NCI-H345 (cell line): ENCODE results near the gene MALAT1.

Experiments
- DNase-seq: peaks from one replicate; lab custom pipeline; 2025; lab: John Stamatoyannopoulos, UW

The MALAT1 gene

DNA sequence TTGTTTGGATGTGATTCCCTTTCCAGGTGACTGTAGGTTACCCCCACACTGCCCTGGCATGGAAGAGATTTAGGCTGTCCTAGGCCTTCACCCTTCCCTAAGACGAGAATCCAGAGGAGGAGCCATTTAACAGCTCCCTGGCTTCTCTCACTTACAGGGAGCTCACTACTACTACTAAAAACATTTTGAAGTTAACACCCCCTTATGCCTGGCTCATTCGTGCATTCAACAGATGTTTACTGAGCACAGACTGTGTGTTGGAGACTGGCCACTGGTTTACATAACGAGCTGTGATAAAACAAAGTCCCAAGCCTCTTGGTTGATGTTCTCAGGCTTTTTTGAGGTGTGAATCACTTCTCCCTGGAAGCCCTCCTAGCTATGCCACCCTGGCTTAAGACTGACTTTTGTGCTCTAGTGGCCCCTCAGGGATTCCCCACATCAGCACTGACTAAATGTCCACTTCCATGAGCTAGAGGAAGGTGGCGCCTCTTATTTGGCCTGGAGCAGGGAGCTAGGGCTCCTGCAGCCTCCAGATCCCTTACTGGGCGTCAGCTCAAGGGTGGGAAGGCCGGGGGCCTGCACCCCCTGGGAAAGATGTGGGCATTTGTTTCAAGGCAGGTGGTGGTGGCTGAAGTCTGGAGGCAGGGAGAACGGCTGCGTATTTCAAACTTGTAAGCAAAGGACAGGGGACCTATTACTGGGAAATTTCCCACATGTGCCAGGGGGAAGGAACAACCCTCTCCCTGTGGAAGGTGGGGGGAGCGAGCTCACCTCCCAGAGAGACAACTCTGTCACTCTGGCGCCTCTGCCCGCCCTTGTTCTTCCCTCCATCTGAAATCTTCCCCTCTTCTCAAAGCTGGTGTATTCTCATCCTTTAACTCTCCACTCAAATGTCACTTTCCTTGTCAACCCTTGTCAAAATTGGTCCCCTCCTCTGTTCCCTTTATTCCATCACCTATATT, 19.4 kb upstream of the MALAT1 start:
- no peak for DNase-seq

DNA sequence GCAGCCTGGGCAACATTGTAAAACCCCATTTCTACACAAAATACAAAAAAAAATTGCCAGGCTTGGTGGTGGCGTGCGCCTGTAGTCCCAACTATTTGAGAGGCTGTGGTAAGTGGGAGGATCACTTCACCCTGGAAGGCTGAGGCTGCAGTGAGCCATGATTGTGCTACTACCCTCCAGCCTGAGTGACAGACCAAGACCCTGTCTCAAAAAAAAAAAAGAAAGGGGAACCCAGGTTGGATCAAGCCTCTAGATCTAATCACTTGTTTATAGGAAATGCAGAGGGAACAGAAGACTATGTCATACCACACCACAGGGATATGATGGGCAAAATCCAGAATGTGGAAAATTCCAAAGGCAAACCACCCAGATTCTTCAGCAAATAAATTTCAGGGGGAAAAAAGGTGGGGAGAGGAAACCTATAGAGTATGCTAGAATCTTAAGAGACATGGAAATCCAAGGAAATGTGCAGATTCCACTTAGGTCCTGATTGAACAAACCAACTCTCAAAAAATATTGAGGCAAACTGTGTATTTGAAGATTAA, 16.5 kb upstream of the MALAT1 start:
- DNase-seq: no peak

DNA sequence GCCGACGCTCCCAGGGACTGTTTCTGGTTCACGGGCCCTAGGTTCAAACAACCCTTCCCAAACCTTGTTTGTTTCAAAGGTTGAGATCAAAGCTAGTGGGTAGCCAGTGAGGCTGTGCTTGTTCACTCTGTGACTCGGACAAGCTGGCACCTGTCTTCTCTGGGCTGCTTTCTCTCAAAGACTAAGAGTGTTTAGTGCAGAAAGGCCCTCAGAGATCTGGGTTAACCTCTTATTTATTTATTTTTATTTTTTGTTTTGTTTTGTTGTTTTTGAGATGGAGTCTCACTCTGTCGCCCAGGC, 13.0 kb upstream of the MALAT1 start:
- DNase-seq: no peak

DNA sequence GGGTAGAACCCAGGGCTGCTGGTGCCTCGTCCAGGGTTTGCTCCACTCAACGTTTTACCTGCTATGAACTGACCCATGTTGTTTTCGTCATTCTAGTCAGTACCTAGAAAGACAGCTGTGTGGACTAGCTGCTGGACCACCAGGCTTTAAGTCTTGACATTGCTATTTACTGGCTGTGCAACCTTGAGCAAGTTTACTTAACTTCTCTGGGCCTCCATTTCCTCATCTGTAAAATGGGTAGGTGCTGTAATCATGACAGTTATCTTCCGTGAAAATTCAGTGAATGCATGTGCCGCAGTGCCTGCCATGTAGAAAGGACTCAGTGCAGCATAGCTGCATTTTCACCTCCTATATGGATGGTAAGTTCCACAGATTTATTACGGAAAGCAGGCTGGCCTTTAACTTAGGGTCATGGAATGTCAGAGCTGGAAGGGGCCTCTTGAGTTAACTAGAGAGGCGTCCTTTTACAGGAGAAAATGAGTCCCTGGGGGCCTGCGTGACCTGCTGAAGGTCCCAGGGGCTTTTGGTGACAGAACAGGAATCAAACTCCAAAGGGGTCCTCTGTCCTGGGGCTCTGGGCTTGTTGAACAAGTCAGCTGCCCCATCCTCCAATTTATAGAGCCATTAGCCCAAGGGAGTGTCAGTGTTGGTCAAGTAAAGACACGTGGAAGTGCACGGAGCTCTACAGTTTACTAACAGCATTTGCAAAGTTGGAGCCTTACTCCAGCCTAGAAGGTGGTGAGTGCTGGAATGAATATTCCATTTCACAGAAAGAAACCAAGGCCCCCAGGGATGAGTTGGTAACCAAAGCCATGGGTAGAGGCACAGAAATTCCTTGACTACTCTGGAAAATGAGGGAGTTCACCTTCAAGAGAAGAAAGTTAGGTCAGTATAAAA, 12.0 kb upstream of the MALAT1 start:
- no peak for DNase-seq

DNA sequence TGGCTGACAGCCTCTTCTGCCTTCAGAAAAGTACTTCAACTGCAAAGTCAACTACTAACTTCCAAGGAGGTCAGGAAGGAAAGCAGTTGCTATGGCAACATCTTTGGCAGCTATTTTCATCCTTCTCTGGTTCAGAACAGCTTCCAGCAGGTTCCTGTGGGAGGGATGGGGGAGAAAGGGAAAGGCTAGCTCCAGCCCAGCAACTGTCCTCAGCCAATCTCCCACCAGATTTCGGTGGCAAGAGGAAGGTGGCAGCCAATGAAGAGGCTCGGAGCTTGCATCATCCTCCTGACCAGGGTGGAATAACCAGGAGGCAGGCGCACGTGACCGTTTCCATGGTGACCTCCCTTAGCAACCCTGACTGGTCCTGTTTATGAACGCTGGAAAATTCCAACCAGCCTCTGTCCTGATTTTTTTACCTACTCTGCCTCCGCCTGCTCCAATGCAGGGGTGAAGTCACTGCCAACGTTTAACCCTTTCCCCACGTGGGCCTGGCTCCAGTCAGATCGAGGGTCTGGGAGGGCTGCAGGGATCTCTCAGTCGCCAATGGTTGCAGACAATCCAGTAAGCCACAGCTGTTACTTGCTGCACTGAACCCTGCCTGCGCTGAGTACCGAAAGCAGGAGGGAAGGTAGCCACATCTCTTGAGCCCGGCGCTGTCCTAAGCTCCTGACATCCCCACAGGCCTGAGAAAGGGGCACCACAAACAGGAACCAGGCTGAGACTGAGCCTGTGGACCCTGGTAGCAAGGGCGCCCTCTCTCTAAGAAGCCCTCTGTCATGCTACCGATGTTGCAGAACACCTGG, 11.2 kb upstream of the MALAT1 start:
- DNase-seq: peak; percentile 99

DNA sequence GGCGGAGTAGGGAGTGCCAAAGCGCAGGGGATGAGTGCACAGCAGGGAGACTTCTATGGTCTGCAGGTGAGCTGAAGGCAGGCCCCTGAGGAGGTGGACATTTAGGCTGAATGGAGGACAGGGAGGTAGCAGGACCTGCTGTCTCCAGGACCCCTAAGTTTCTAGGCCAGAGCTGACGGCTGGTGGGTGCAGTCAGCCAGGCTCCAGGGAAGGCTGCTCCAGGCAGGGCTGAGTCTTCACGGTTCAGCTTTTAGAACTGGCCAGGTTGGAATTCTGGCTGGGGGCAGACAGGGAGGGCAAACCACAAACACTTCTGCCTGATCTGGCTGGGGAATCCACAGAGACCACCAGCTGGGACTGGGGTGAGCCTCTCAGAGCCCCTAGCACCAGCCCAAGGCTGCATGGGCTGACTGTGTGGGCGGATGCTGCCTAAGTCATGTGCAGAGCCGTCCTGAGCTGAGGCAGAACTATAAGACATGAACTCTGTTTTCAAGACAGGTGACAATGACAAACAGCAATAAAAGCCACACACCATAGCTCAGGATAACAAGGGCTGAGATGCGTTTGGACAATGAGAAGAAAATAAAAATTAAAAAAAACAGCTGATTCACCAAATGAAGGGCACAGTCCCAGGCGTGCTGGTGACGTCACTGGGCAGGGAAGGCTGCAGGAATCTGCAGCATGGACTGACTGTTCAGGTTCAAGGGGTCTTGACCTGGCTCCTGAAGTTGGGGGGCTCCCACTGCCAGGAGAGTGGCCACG, 10.4 kb upstream of the MALAT1 start:
- DNase-seq: peak; percentile 67

DNA sequence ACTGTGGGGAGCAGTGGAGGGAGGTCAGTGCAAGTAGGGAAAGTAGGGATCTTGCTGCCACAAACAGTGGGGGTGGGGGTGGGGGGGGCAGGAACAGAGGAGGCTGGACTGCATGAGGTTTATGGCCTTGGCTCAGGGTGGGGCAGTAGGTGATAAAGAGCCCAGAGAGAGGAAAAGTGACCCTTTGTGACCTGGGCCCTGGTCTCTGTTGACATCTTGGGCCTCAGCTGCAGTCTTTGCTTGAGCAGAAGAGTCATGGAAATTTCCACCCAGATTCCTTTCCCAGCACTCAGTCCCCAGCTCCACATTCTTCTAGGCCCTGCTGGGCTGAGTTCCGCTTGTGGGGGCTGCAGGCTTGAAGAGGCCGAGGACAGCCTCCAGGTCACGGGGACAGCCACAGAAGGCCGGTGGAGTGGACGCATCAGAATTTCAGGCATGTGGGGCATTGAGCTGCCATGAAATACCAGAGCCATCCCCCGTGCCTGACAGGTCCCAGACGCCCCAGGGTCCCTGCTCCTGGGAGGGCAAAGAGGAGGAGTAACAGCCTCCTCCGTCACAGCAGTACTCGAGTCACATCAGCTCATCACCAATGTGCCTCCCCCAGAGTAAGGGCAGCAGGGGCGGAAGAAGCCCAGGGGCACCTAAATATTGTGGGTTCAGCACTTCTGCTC, 9.7 kb upstream of the MALAT1 start:
- no peak for DNase-seq

DNA sequence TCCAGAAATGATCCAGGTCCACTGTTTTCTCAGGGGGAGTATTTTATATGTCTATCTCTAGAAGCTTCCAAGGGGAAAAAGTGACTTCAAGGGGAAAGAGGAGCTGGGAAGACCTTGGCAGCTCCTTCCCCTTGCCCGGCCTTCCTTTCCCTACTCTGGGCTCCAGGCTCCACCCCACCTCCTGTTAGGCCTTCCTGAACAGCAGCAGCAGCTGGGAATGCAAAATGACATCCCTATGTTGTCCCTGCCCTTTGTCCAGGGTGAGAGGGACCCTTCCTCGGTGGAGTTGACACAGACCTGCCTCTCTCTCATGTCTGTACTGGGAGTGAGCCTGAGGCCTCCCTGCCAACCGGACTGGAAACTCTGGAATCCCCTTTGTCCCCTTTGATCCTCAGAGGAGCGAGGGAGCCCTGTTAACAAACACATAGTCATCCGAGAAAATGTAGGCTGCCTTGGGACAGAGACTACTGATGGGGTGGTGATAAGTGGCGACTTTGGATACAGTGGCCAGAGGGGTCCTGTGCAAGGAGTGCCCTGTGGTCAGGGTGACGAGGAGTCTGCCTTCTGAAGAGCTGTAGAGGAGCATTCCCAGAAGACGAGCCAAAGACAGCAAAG, 9.0 kb upstream of the MALAT1 start:
- no peak for DNase-seq

DNA sequence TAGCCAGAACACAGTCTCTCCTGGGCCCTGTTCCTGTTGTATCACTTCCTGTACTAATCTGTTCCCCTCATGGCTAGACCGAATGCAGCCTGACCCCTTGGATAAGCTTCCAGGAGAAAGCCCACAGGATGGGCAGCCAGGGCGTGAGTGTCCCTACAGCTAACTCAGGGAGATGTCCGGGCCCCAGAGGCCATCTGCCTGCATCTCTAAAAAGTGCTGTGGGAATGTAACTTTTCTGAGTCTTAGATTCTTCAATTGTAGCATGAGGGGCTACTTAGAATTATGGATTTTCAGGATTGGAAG, 7.7 kb upstream of the MALAT1 start:
- DNase-seq: no peak

DNA sequence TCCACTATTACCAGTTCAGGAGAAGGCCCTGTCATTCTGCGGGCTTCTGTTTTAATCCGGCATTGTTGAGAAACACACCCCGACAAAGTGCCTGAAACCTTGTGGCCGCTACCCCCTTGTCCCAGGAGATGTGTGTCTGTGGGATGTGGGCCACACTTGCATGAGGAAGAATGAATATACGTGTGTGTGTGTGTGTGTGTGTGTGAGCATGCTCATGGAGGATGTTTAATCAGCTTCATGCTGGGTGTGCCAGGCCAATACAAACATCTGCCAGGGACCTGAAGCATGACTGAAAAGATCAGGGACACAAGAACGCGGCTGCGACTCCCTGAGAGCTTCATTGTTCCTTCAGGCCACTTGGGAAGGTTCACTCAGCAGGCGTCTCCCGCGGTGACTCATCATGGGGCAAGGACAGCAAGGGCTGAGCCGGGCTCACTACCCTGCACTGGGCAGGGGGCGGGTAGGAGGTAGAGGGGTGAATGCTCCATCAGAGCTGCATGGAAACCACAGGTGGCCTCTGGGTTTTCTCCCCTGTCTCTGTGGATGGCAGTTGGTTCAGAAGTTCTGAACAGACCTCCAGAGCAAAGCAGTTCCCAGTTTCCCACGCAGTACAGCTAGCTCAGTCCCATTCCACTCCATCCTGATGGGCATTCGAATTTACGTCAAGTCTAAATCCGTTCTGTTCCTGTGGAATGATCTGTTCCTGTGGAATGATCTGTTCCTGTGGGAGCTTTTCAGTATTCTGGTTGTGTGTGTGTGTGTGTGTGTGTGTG, 7.0 kb upstream of the MALAT1 start:
- peak; percentile 98 for DNase-seq

DNA sequence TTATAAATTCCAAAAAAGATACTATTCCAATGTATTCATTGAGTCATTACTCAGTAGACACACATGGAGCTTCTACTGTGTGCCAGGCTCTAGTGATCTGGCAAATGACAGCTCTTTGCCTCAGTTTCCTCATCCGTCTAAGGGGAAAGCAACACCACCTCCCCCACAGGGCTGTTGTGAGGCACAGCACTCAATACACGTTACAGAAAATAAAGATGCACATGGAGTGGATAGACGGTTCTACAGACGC, 6.5 kb upstream of the MALAT1 start:
- DNase-seq: no peak

DNA sequence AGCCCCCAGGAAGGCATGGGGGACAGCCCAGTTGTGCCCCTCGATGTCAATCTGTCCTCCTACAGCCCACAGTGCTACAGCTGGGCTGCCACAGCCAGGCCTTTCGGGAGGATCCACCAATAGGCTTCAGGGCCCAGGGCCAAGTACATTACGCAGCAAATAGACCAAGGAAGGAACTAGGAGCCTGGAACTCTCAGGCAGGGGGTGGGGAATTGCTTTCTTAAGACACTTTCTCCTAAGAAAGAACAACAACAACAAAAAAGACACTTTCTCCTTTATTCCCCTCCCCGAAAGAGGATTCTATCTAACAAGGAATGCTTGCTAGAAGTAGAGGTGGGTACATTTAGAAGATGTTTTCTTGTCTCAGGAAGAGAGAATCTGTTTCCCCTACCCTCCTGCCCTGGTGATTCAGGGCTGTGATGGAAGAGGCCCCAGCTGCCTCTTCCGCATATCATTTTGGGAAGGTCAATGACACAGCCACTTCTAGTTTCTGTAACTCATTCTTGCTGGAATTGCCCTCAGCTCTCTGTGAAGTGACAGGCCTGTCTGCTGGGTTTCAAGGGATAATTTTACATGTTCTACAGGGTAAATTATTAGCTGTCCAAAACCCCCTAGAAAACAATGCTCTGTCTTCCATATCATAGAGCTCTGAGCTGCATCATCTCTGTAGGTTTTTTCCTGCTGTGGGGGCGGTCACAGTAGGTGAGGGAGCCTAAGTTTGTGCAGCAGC, 6.0 kb upstream of the MALAT1 start:
- DNase-seq: peak; percentile 41

DNA sequence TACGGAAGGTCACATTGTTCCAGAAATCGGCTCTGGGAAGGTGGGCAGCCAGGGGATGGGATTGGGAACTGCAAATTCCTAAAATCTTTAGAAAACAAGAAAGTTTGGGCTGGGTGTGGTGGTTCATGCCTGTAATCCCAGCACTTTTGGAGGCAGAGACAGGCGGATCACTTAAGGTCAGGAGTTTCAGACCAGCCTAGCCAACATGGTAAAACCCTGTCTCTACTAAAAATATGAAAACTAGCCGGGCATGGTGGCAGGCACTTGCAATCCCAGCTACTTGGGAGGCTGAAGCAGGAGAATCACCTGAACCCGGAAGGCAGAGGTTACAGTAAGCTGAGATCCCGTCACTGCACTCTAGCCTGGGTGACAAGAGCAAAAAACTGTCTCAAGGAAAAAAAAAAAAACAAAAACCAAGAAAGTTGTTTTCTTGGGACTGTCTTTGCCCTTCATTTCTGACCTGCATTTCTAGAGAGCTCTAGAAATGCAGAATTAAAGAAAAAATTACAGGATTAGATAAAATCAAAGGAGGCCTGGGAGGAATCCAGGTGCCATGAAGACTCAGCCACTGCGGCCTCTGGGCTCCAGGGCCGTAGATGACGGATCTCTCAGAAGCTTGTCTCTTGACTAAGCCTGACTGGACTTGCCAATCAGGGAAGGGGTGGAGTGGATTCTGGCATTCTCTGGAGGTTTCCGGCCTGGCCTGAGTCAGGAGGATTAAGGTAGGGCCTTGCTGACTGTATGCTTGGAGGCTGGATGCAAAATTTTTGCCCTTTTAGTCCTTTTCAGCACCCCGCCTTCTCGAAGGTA, 5.3 kb upstream of the MALAT1 start:
- no peak for DNase-seq

DNA sequence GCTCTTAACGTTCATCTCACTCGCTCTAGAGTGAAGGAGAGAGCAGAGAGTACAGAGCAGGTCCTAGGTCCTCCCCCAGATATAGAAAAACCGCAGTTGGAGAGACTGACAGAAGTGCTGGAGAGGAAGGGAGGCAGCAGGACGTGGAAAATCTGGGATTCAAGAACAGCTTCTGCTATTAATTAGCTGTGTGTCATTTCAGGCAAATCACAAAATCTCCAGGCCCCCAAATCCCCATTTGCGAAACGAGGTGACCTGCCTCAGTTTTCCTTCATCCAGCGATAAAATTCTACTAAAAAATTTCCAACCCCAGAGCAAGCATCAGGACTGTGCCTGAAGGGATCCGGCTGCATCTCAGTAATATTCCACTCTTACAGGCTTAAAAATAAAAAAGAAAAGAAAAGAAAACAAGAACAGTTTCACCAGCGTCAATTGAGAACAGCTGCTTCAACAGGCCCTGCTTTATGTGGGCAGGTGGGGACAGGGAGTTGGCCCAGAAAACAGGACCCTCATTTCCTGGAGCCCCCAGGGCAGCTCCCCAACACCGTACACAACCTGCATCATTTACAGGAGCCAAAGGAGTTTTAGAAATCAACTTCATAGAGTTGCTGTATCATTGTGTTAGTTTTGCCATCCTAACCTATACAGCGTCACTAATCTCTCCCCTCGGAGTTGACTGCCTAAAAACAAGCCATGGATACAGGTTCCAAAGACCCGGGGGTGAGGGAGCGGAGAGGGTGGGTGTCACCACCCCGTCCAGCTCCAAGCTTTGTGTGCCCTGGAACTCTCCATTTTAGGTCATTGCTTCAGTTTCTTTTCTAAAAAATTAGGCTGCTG, 2.3 kb upstream of the MALAT1 start:
- no peak for DNase-seq

DNA sequence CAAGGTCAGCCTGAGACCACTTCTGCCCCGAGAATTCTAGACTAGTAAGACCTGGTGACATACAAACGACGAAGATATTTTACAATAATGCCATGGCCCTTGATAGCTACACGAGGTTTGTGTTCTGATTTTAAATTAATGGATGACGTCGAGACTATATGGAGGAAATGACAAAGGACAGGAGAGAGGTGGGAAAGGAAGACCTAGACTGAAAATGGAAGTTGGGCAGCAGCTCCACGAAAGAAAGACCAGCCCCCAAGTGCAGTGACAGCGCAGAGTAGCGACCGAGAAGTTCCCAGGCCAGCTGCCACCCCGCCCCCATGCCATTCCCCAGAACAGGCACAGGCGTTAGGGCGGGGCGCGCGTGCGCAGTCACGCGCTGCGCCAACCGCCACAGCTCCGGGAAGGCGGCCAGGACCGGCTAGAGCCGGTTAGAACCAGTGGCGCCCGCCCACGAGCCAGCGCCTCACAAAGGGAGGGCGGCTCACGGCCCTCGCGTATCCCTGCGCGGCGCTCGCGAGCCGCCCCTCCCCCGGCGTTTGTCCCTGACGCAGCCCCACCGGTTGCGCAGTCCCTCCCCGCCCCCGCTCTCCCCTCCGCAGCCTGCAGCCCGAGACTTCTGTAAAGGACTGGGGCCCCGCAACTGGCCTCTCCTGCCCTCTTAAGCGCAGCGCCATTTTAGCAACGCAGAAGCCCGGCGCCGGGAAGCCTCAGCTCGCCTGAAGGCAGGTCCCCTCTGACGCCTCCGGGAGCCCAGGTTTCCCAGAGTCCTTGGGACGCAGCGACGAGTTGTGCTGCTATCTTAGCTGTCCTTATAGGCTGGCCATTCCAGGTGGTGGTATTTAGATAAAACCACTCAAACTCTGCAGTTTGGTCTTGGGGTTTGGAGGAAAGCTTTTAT, 1.5 kb upstream of the MALAT1 start:
- DNase-seq: peak; percentile 99

DNA sequence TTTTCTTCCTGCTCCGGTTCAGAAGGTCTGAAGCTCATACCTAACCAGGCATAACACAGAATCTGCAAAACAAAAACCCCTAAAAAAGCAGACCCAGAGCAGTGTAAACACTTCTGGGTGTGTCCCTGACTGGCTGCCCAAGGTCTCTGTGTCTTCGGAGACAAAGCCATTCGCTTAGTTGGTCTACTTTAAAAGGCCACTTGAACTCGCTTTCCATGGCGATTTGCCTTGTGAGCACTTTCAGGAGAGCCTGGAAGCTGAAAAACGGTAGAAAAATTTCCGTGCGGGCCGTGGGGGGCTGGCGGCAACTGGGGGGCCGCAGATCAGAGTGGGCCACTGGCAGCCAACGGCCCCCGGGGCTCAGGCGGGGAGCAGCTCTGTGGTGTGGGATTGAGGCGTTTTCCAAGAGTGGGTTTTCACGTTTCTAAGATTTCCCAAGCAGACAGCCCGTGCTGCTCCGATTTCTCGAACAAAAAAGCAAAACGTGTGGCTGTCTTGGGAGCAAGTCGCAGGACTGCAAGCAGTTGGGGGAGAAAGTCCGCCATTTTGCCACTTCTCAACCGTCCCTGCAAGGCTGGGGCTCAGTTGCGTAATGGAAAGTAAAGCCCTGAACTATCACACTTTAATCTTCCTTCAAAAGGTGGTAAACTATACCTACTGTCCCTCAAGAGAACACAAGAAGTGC, 661 bp upstream of the MALAT1 start:
- DNase-seq: peak; percentile 69
